OCI-LY3 (cell line): Measurements from ENCODE around the gene AQP12A.

Source experiments
- H2AFZ ChIP-seq: fragments of 200-600, 300-600 bp; shearing (Covaris generic); 2 replicates; pipeline ENCODE4 v1.6.0; 2014; ENCODE audit warnings: antibody characterized with exemption, low read depth, low read length
- H3K27ac ChIP-seq: fragments of 200-600, 300-600 bp; sonication (generic); 2 replicates; pipeline ENCODE4 v1.5.1; 2014; ENCODE audit warnings: mild to moderate bottlenecking, low read length, moderate library complexity, mixed read lengths
- H3K27me3 ChIP-seq: fragments of 200-600, 300-600 bp; sonication (generic); 2 replicates; pipeline ENCODE4 v1.6.1; 2014; ENCODE audit warnings: low read depth, low read length, mixed read lengths
- H3K36me3 ChIP-seq: fragments of 200-600, 300-600 bp; sonication (generic); replicated peaks from 2 replicates; pipeline ENCODE3; 2014; ENCODE audit warnings: low read depth, low read length, mixed read lengths
- H3K4me1 ChIP-seq: fragments of 300-600, 200-600 bp; sonication (generic); 2 replicates; pipeline ENCODE4 v1.6.1; 2014; ENCODE audit warnings: low read length, mixed read lengths
- H3K4me2 ChIP-seq: fragments of 200-600, 300-600 bp; sonication (generic); 2 replicates; pipeline ENCODE4 v1.6.1; 2014; ENCODE audit warnings: low read length, mixed read lengths
- H3K4me3 ChIP-seq: fragments of 300-600, 200-600 bp; sonication (generic); 2 replicates; pipeline ENCODE4 v1.5.1; 2014; ENCODE audit warnings: antibody characterized with exemption, mild to moderate bottlenecking, low read length, moderate library complexity
- H3K79me2 ChIP-seq: fragments of 300-600, 200-600 bp; shearing (Covaris generic); 2 replicates; pipeline ENCODE4 v1.6.1; 2014; ENCODE audit warnings: mild to moderate bottlenecking, low read length, mixed read lengths
- H3K9ac ChIP-seq: fragments of 300-600, 200-600 bp; shearing (Covaris generic); 2 replicates; pipeline ENCODE4 v1.6.0; 2014; ENCODE audit warnings: mild to moderate bottlenecking, low read length, moderate library complexity
- H3K9me3 ChIP-seq: fragments of 200-600, 300-600 bp; shearing (Covaris generic); 2 replicates; pipeline ENCODE4 v1.6.1; 2014; ENCODE audit warnings: low read length, mixed read lengths; ENCODE audit not compliant: insufficient read depth
- H4K20me1 ChIP-seq: fragments of 200-600, 300-600 bp; sonication (generic); 2 replicates; pipeline ENCODE4 v1.6.1; 2016; ENCODE audit warnings: low read length, mixed read lengths; ENCODE audit not compliant: insufficient read depth
- CTCF ChIP-seq: fragments of 200-600, 300-600 bp; sonication (generic); IDR thresholded peaks from 2 replicates; pipeline ENCODE4 v1.5.1; 2014; ENCODE audit warnings: antibody characterized with exemption, low read length, low read depth
- EZH2phosphoT487 ChIP-seq: fragments of 200-600 bp; shearing (Covaris generic); IDR thresholded peaks from 2 replicates; pipeline ENCODE4 v1.6.1; 2018; ENCODE audit warnings: antibody characterized with exemption, mixed run types, low read depth

Gene AQP12A

GRCh38 chr2:240643811-240644150, 47.9 kb upstream of the AQP12A start:
- no peaks in the 10 kb centered on the region for H4K20me1 ChIP-seq
- H3K27ac ChIP-seq: no peak overlapping the region
- TF ChIP-seq CTCF: no peak
- TF ChIP-seq EZH2phosphoT487: no peak
- no peaks in the 10 kb centered on the region for H3K79me2 ChIP-seq
- H2AFZ ChIP-seq: no peak overlapping the region
- no peak overlapping the region for H3K9ac ChIP-seq
- no peaks in the 10 kb centered on the region for H3K4me1 ChIP-seq
- H3K27me3 ChIP-seq: no peaks in the 10 kb centered on the region
- no peak overlapping the region for H3K4me3 ChIP-seq
- no peaks in the 10 kb centered on the region for H3K9me3 ChIP-seq
- no peaks in the 10 kb centered on the region for H3K36me3 ChIP-seq
- no peak overlapping the region for H3K4me2 ChIP-seq

GRCh38 chr2:240644171-240644651, 47.5 kb upstream of the AQP12A start:
- H3K79me2 ChIP-seq: no peaks in the 10 kb centered on the region
- H3K9me3 ChIP-seq: no peaks in the 10 kb centered on the region
- TF ChIP-seq EZH2phosphoT487: no peak
- TF ChIP-seq CTCF: no peak
- no peaks in the 10 kb centered on the region for H3K27me3 ChIP-seq
- H4K20me1 ChIP-seq: no peaks in the 10 kb centered on the region
- H2AFZ ChIP-seq: no peak overlapping the region
- H3K4me2 ChIP-seq: no peak overlapping the region
- no peaks in the 10 kb centered on the region for H3K36me3 ChIP-seq
- H3K4me1 ChIP-seq: no peaks in the 10 kb centered on the region
- H3K9ac ChIP-seq: no peak overlapping the region
- H3K4me3 ChIP-seq: no peak overlapping the region
- H3K27ac ChIP-seq: no peak overlapping the region

- H3K4me2 ChIP-seq: no peak overlapping the region
- no peak for TF ChIP-seq CTCF
- TF ChIP-seq EZH2phosphoT487: no peak
- H3K9ac ChIP-seq: no peak overlapping the region
- no peak overlapping the region for H3K27ac ChIP-seq
- no peak overlapping the region for H3K4me3 ChIP-seq
- no peaks in the 10 kb centered on the region for H3K9me3 ChIP-seq
- no peaks in the 10 kb centered on the region for H3K79me2 ChIP-seq
- no peaks in the 10 kb centered on the region for H4K20me1 ChIP-seq
- H3K36me3 ChIP-seq: no peaks in the 10 kb centered on the region
- H3K27me3 ChIP-seq: no peaks in the 10 kb centered on the region
- H3K4me1 ChIP-seq: no peaks in the 10 kb centered on the region
- no peak overlapping the region for H2AFZ ChIP-seq
Observed at GRCh38 chr2:240644859-240645301, 46.8 kb upstream of the AQP12A start.

GRCh38 chr2:240645346-240645745, 46.3 kb upstream of the AQP12A start:
- Histone ChIP-seq H3K36me3 (no peaks in the 10 kb centered on the region), H3K9me3 (no peaks in the 10 kb centered on the region), H3K27me3 (no peaks in the 10 kb centered on the region), H3K79me2 (no peaks in the 10 kb centered on the region), H2AFZ (no peak overlapping the region), H3K27ac (no peak overlapping the region), H3K4me1 (no peaks in the 10 kb centered on the region), H4K20me1 (no peaks in the 10 kb centered on the region), H3K9ac (no peak overlapping the region), H3K4me2 (no peak overlapping the region), H3K4me3 (no peak overlapping the region)
- no peak for TF ChIP-seq EZH2phosphoT487

- Histone ChIP-seq H3K9ac (no peak overlapping the region), H2AFZ (no peak overlapping the region), H3K4me2 (no peak overlapping the region), H4K20me1 (no peaks in the 10 kb centered on the region), H3K79me2 (no peaks in the 10 kb centered on the region), H3K4me1 (no peaks in the 10 kb centered on the region), H3K4me3 (no peak overlapping the region), H3K36me3 (no peaks in the 10 kb centered on the region), H3K27me3 (no peaks in the 10 kb centered on the region), H3K27ac (no peak overlapping the region), H3K9me3 (no peaks in the 10 kb centered on the region)
- no peak for TF ChIP-seq EZH2phosphoT487
- no peak for TF ChIP-seq CTCF
Observed at GRCh38 chr2:240645801-240646175, 45.9 kb upstream of the AQP12A start.
